Left lung (tissue), 10 donors: ENCODE measurements around the gene CDC45. TPM values are rescaled to one million over a fixed set of nuclear protein-coding genes. Genes with fewer than 3 reads are reported as not detected.

Source experiments
- ATAC-seq: fragments of 200-7000 bp; cut with Tn5 transposase; one replicate; pipeline ENCODE4 v1.9.1; 2020; ENCODE audit warnings: moderate library complexity
- DNase-seq, 4 donors: peaks; one replicate each; pipeline ENCODE4 v3.0.0-alpha.2; 2013 to 2020
- H3K27ac ChIP-seq, 2 donors: fragments of 200-600 bp; sonication (generic) in 1 of 2; one replicate each; pipeline versions ENCODE4 v1.5.0 to v1.8.0; 2020 to 2021
- H3K27me3 ChIP-seq, 2 donors: fragments of 200-600 bp; sonication (generic) in 1 of 2; one replicate each; pipeline versions ENCODE4 v1.5.0 to v1.8.0; 2020 to 2021
- H3K36me3 ChIP-seq, 2 donors: fragments of 200-600 bp; sonication (generic) in 1 of 2; one replicate each; pipeline versions ENCODE4 v1.5.0 to v1.8.0; 2020 to 2021
- H3K4me1 ChIP-seq, 2 donors: fragments of 200-600 bp; one replicate each; pipeline ENCODE4 v1.8.0; 2021
- H3K4me3 ChIP-seq, 2 donors: fragments of 200-600 bp; sonication (generic) in 1 of 2; one replicate each; pipeline versions ENCODE4 v1.5.0 to v1.8.0; 2020 to 2021; ENCODE audit warnings: mild to moderate bottlenecking in 1 of 2
- H3K9me3 ChIP-seq, 2 donors: fragments of 200-600 bp; sonication (generic) in 1 of 2; one replicate each; pipeline versions ENCODE4 v1.5.0 to v1.8.0; 2020 to 2021
- CTCF ChIP-seq, 2 donors: fragments of 200-600 bp; sonication (generic) in 1 of 2; IDR thresholded peaks; one replicate each; pipeline versions ENCODE4 v1.5.0 to v1.8.0; 2021; ENCODE audit warnings: antibody characterized with exemption in 2 of 2
- intact Hi-C, 2 donors: fragments of 100-400 bp; cut with DNase I; formaldehyde crosslinking; loops; one replicate each; pipeline versions ENCODE4 v1.11.2 to v1.14.2; 2022
- polyA plus RNA-seq, 6 donors: library from polyadenylated mRNA; unstranded; fragments of 120-200 nt; gene quantifications; one replicate each; pipeline ENCODE4 v1.2.1, GENCODE V29; 2013; ENCODE audit not compliant: insufficient read length in 6 of 6
- total RNA-seq, 2 donors: library from RNA; stranded (reverse); fragmentation: NEBNext Ultra II Directional; extraction: Animal tissue kit (Norgen Biotek cat#: 25700); gene quantifications; one replicate each; pipeline ENCODE4 v1.2.1, GENCODE V29; 2021
- donor health status: DM: no; HTN: yes; CAD: no.
- donor health status: DM: no; HTN: no; CAD: no.

CDC45 gene
- total and polyA plus RNA-seq, 8 donors: 6.5 to 23.2 (median 16.2) TPM

- intact Hi-C loops: no loop called here
- DNase-seq: no peak
Observed at GRCh38 chr22:19522881-19523239, 43.1 kb downstream of the CDC45 start.

GRCh38 chr22:19523240-19524169, 43.8 kb downstream of the CDC45 start:
- peak overlapping the region; percentile 25 to 48 for H3K4me3 ChIP-seq
- H3K4me1 ChIP-seq: peaks cover 5 to 35% of the 10 kb centered on the region in 2 donors
- peak overlapping the region; percentile 53 to 83 for H3K27ac ChIP-seq
- no peak for TF ChIP-seq CTCF (IDR thresholded peaks at IDR 0.05)
- no peaks in the 10 kb centered on the region for H3K9me3 ChIP-seq
- peak; percentile 39 for ATAC-seq
- intact Hi-C loops: no loop called here
- peak in 1 of 4 donors; percentile 25 for DNase-seq
- peaks cover 31 to 44% of the 10 kb centered on the region in 2 donors for H3K27me3 ChIP-seq
- H3K36me3 ChIP-seq: peaks cover 0 to 7% of the 10 kb centered on the region in 2 donors

More at GRCh38 chr22:19522881-19523239, 43.1 kb downstream of the CDC45 start:
- H3K27me3 ChIP-seq: peaks cover 31 to 44% of the 10 kb centered on the region in 2 donors
- peaks cover 0 to 7% of the 10 kb centered on the region in 2 donors for H3K36me3 ChIP-seq
- H3K27ac ChIP-seq: peak overlapping the region; percentile 53 to 83
- H3K4me1 ChIP-seq: peaks cover 5 to 35% of the 10 kb centered on the region in 2 donors
- no peak for ATAC-seq
- TF ChIP-seq CTCF (IDR thresholded peaks at IDR 0.05): no peak
- no peaks in the 10 kb centered on the region for H3K9me3 ChIP-seq
- H3K4me3 ChIP-seq: peak overlapping the region; percentile 25 to 48

DNA sequence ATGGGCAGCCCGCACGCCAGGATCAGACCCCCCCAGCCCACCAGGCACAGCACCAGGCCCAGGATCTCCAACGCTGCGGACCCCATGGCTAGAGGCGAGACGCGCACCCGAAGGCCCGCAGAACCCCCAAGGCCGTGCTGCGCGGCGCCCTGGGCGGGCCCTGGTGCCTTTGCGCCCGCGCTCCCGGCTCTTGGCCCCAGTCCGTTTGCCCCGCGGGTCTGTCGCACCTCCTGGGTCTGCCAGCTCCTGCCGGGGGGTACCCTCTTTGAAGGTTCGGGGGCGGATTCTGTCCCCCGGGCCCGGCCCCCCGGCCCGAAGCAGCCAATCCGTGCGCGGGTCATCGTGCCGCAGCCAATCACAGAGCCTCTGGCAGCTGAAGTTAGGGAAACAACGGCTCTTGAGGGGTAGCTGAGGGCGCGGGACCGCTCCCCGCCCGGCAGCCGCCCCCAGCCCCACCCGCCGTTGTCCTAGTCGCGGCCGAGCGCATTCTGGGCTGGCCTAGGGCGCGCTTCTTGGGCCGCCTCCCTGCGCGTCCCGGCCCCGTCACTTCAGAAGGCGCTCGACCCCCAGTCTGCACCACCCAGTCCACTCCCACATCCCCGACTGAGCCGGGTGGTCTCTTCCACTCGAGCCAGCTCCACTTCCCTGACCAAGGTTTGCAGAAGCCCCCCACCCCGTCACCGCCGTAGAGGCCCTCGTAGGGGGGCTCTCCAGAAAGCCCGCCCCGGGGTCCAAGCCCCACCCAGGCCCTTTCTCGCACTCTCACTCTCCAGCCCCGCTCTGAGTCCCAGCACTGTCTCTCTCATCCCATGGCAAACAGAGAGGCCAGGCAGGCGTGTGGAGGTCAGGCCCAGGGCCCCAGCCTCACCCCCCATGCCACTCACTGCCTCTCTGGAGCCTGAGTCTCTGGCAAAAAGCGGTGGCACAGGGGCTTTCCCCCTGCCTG, 44.7 kb downstream of the CDC45 start, which contains the start of gene CLDN5:
Gene CLDN5 (minus strand): TSS at position 241 of the 946 bp plus-strand sequence. CDS start 155 bp downstream, at position 86.
- DNase-seq (peak in 2 of 4 donors; percentile 61 to 72), ATAC-seq (peak; percentile 53)
- Histone ChIP-seq H3K9me3 (no peaks in the 10 kb centered on the region), H3K27ac (peak within 1 kb of the TSS; percentile 71 to 83), H3K4me1 (peaks cover 5 to 35% of the 10 kb centered on the region in 2 donors), H3K27me3 (peaks cover 31 to 44% of the 10 kb centered on the region in 2 donors), H3K36me3 (peaks cover 0 to 6% of the 10 kb centered on the region in 2 donors), H3K4me3 (peak within 1 kb of the TSS; percentile 25 to 48)
- intact Hi-C loops: no loop called here
- TF ChIP-seq CTCF (IDR thresholded peaks at IDR 0.05): no peak

DNA sequence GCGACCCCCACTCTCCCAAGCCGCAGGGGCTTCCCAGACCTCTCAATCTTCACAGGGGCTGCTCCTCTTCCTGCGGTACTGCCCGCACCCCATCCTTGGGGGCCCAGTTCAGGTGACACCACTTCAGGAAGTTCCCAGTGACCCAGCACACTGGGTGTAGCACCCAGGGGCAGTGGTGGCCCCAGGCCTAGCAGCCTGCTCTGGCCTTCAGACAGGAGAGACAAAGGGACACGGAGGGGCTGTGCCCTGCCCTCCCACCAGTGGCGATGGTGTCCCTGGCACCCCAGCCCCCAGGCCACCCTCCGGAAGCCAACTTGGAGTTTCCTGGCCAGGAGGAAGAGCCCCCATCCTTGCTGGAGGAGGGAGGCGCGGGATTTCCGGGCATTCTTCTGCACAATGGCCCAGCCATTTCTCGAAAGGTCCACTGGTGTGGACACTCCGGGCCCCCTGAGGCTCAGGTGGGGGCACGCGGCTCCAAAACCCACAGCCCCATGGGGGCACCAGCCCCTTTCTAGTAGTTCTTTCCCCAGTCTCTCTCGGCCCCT, 45.5 kb downstream of the CDC45 start:
- no peak for TF ChIP-seq CTCF (IDR thresholded peaks at IDR 0.05)
- intact Hi-C loops: no loop called here

More for the DNA sequence above, 45.5 kb downstream of the CDC45 start:
- H3K36me3 ChIP-seq: no peaks in the 10 kb centered on the region
- H3K27me3 ChIP-seq: peaks cover 31 to 44% of the 10 kb centered on the region in 2 donors
- H3K9me3 ChIP-seq: no peaks in the 10 kb centered on the region
- peak overlapping the region; percentile 71 to 83 for H3K27ac ChIP-seq
- H3K4me1 ChIP-seq: peaks cover 5 to 35% of the 10 kb centered on the region in 2 donors
- ATAC-seq: no peak
- no peak for DNase-seq
- H3K4me3 ChIP-seq: peak overlapping the region; percentile 25 to 48
